M059J (cell line): Measurements from ENCODE around the gene WWOX. TPM values are rescaled to one million over a fixed set of nuclear protein-coding genes. Genes with fewer than 3 reads are reported as not detected.

Experiments used
- DNase-seq: peaks from one replicate; pipeline ENCODE4 v3.0.0-alpha.2; 2012; ENCODE audit warnings: low read depth
- total RNA-seq: library from RNA; depleted of rRNA; stranded (reverse); fragments of >200 nt; shearing (Covaris generic); gene quantifications from 2 replicates; pipeline ENCODE4 v1.2.3, GENCODE V29; 2014

Gene WWOX
- total RNA-seq, 1 experiment from 2014 or later: 13.7 TPM

DNA sequence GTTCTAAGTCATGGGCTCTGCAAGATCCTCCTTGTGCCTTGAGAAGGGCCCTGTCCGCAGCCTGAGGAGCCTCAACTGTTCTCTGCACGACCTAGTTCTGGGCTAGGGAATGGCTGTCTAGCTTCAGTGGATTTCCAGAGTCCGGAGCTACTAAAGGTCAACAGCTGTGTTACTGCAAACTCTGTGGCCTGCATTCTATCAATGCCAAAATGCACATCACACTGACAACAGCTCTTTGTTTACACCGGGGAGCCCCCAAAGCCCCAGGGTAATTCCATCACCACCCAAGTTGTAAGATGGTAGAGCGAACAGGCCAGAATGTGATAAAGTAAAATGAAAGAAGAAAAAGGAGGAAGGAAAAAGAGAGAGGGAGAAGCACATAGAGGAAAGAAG is 890.9 kb downstream of the WWOX start:
- no peak for DNase-seq

GRCh38 chr16:78992001-78992400 is 892.5 kb downstream of the WWOX start:
- DNase-seq: no peak

DNA sequence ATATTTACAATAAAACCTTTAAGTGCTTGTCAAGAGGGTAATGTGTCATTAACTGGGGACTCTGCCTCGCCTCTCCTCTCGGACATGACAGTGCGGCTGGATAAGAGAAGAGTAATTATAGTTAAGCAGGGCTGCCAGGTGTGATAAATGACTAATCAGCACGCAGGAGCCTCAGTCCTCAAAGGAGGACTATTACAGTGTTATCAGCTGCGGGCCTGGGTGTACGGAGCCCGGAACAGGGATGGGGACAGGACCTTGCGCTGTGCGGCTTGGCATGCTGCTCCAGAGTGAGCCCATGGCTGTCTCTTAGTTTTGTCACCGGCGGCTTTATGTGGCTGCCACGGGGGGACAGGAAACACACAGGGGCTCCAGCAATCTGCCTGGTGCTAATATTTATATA is 893.9 kb downstream of the WWOX start:
- no peak for DNase-seq

GRCh38 chr16:78994135-78994745 is 894.8 kb downstream of the WWOX start:
- no peak for DNase-seq

- DNase-seq: no peak
These were observed 896.0 kb downstream of the WWOX start for GRCh38 chr16:78995441-78995840.

- no peak for DNase-seq
These were observed 897.3 kb downstream of the WWOX start for GRCh38 chr16:78996790-78997189.

DNA sequence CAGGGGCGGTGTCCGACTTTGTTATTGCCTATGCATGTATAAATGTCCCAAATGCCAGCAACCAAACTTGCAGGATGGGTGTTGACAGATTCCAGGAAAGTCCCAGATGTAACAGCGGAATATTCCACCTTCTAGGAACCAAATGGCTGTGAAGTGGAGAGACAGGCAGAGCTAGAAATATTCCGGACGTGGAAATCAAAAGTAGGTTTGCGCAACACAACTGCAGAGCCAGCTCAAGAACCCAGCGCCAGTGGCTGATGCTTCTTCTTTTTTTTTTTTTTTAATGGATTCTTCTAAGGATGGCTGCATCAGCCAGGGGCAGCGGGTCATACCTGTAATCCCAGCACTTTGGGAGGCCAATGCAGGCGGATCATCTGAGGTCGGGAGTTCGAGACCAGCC is 899.4 kb downstream of the WWOX start:
- no peak for DNase-seq

DNA sequence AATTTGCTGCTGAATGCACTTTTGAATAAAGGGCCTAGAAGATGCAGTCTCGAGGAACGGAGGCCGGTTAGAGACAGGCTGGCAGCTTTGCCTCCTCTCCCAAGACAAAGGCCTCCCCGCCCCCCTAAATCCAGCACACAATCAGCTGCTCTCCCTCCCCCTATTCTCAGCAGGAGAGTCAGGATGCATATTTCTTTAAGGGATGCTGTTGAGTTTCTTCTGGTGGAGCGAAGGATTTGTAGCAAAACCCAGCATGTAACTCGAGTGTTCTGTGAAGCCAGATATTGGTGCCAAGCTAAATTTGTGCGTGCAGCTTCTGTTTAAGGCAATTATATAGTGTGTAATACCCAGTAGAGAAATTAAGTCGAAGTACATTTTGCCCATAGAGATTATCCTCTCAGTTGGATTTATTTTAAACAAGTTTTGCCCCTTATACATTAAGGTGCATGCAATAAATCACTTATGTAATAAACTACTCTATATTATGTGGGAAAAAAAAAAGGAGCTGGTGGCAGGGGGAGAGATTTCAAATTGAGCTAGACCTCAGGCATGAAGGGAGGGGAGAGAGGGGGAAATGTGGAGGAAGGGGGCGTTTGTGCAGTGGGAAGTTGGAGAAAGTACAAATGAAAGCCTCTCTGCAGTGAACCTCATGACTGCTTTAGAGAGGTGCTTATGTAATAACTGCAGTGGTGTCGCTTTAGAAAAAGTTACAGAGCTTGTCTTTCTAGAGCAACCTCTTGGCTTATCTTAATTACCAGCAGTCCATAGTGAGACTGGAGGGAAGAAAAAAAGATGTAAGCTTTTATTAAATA is 901.9 kb downstream of the WWOX start:
- no peak for DNase-seq

GRCh38 chr16:79003026-79003609 is 903.7 kb downstream of the WWOX start:
- no peak for DNase-seq

DNA sequence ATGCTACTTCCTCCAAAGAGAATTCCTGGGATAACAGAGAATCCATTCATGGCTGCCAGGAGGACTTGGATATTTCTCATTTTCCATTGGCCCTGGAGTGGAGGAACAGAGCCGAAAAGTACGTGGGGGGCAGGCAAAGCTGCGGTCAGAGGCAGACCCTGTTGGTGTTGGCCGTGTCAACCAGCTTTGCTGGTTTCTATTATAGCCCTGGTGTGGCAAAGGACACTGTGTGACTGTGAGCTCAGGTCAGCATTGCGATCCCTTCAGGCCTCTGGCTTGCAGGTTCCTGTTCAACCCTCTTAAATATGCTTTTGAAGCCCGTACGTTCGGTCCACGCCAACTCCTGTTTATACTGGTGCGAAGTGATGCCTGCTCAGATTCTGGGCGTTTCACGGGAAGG is 904.9 kb downstream of the WWOX start:
- no peak for DNase-seq

DNA sequence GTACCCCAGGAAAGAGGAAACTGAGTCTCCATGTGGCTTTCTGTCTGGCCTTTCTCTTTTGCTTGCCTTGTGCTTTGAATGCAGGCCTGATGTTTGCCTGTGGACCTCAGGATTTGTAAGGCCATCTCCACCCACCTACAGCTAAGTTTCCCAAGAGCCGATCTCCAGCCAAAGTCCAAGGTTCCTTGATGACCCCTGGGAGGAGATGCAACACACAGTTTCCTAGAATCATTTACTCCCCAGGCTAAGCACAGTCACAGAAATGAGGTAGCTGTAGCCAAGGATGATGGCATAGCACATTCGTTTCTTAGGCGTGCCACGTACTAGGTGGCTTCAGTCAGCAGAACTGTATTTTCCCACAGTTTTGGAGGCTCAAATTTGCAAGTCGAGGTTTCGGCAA is 905.6 kb downstream of the WWOX start:
- no peak for DNase-seq

DNA sequence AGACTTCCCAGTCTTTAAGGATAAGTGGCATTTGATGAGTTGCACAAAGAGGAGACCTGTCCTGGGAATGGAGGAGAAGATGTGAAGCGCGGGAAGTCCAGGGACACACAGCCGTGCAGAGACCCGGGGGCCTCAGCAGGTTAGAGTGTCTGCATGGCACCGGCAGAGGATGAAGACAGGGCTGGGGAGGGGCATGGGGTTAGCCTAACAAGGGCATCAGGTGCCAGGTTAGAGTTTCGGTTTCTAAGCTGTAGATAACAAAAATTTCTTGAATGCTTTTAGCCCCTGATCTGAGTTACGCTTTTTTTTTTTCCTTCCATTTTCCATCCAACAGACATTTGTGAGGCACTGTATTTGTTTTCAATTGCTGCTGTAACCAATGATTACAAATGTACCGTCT is 906.8 kb downstream of the WWOX start:
- no peak for DNase-seq

DNA sequence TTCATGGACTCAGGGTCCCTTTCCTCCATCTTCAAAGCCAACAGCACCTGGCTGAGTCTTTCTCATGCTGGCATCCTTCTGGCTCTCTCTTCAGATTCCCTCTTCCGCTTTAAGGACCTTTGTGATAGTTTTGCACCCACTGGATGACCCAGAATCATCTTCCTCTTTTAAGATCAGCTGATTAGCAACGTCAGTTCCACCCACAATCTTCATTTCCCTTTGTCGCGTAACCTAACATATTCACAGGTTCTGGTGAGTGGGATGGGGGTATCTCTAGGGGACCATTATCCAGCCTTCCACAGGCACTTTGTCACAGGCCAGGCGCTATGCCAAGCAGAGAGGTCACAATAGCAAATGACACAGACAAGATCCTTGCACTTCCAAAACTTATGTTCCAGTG is 907.3 kb downstream of the WWOX start:
- no peak for DNase-seq

DNA sequence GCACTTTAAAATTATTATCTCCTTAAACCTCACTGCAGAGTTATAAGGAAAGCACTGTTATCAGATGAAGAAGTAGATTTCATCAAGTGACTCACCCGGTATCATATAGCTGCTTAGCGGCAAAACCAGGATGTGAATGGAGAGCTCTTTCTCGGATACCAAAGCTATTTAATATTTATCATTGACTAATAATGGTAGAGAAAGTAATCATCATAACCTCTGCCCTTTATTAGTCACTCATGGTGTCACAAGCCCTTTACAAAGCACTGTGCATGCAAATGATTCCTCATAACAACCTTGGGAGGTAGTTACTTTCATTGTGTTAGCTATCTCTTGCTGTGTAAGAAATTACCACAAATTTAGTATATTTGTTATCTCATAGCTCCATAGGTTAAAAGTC is 908.2 kb downstream of the WWOX start:
- DNase-seq: no peak

- no peak for DNase-seq
These were observed 908.8 kb downstream of the WWOX start for GRCh38 chr16:79008036-79008868.

GRCh38 chr16:79008869-79009179 is 909.4 kb downstream of the WWOX start:
- no peak for DNase-seq

- DNase-seq: no peak
These were observed 910.4 kb downstream of the WWOX start for GRCh38 chr16:79009896-79010295.

DNA sequence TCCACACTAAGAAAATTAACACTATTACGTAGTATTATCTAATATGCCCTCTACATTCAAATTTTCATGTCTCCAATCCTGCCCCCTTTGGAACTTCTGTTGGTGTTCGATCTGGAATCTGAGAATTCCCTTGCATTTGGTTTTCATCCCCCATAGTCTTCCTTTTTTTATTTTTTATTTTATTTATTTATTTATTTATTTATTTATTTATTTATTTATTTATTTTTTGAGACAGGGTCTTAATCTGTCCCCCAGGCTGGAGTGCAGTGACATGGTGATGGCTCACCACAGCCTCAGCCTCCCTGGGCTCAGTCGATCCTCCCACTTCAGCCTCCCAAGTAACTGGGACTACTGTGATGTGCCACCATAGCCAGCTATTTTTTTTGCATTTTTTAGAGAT is 911.8 kb downstream of the WWOX start:
- DNase-seq: no peak

DNA sequence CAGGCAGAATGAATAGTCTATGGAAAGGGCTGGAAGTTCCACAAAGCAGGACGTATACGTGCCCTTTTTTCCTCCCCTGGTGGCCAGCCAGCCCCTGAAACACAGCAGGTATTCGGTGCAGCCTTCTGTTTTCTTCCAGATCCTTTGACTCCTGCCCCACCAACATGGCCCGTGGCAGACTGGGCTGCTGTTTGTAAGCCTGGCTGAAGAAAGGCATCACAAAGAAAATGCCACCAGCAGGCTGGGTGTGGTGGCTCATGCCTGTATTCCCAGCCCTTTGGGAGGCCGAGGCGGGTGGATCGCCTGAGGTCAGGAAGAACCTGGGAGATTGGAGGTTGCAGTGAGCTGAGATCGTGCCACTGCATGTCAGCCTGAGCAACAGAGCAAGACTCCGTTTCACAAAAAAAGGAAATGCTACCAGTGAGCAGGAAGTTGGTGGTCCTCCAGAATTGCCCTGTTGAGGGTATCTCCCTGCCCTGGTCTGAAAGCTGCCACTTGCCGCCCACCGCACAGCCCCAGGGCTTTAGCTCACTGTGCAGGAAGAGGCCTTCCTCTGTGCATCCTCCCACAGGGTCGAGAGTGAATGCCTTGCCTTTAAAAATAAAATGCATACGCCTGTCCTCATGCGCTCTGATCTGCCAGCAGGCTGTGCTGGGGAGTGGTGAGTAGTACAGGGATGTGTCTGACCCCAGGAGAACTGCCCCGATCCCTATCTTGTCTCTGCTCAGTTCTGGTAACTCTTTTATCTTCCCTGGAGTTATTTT is 913.4 kb downstream of the WWOX start:
- no peak for DNase-seq

DNA sequence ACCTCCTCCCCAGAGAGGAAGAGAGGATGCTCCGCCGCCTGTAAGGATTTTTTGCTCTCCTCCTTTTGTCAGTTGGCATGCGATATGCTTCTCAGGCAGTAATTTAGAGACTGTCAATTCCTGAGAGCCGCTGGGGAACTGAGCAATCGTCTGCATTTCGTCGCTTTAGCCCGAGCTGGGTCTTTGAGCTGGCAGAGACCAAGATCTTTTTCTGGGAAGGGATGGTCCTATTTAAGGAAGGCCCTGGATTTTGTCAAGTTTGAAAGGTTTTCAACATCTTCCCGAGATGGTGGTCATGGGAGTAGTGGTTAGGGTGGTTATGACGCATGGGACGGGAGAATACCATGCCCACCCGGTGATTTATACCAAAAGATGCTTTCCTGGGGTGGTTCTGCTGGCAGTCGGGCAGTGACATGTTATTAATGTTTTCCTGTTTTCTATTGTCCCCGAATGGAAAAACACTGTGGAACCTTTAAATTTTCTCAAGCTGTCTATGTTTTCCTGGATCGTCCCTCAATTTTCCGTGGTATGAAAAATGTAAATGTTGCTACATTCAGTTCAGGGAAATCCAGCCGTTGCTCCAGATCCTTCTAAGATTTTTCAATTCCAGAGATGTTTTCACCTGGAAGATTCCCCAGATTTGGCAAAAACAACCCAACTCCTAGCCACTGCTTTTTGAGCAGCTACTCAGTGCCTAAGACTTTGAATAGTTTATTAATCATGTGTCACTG is 914.6 kb downstream of the WWOX start:
- DNase-seq: no peak
